Spleen (tissue), 11 donors: Measurements from ENCODE around the gene CALN1. TPM values are rescaled to one million over a fixed set of nuclear protein-coding genes. Genes with fewer than 3 reads are reported as not detected.

Experiments
- DNase-seq: peaks from one replicate; pipeline ENCODE4 v3.0.0-alpha.2; 2020
- H3K27ac ChIP-seq, 8 donors: fragments of 200-600 bp; sonication (generic) in 7 of 8; 1 replicate in 4 of 8; 2 replicates in 4 of 8; pipeline versions ENCODE4 v1.5.0 to v1.8.0; 2016 to 2021; ENCODE audit warnings: inconsistent platforms in 4 of 8, mild to moderate bottlenecking in 4 of 8, moderate library complexity in 1 of 8
- H3K27me3 ChIP-seq, 7 donors: fragments of 200-600 bp; sonication (generic) in 6 of 7; replicated peaks in 1 of 7; 1 replicate in 4 of 7; 2 replicates in 3 of 7; pipeline versions ENCODE4 v1.5.0 to v1.8.0; 2016 to 2021; ENCODE audit warnings: inconsistent platforms in 3 of 7, mild to moderate bottlenecking in 1 of 7
- H3K36me3 ChIP-seq, 6 donors: fragments of 200-600 bp; sonication (generic) in 5 of 6; 1 replicate in 4 of 6; 2 replicates in 2 of 6; pipeline versions ENCODE4 v1.5.0 to v1.8.0; 2016 to 2021; ENCODE audit warnings: inconsistent platforms in 2 of 6
- H3K4me1 ChIP-seq, 6 donors: fragments of 200-600 bp; sonication (generic) in 5 of 6; 1 replicate in 3 of 6; 2 replicates in 3 of 6; pipeline versions ENCODE4 v1.5.0 to v1.8.0; 2016 to 2021; ENCODE audit warnings: inconsistent platforms in 3 of 6
- H3K4me3 ChIP-seq, 8 donors: fragments of 200-600 bp; sonication (generic) in 7 of 8; 1 replicate in 4 of 8; 2 replicates in 4 of 8; pipeline versions ENCODE4 v1.5.0 to v1.8.0; 2016 to 2021; ENCODE audit warnings: inconsistent platforms in 4 of 8, mild to moderate bottlenecking in 4 of 8, moderate library complexity in 2 of 8
- H3K9me3 ChIP-seq, 8 donors: fragments of 200-600 bp; sonication (generic) in 7 of 8; 1 replicate in 4 of 8; 2 replicates in 4 of 8; pipeline versions ENCODE4 v1.5.0 to v1.8.0; 2016 to 2021; ENCODE audit warnings: inconsistent platforms in 4 of 8
- CTCF ChIP-seq, 11 experiments: fragments of 200-600 bp in 7 of 11; fragments of 450-650 bp in 4 of 11; sonication (generic) in 4 of 11; IDR thresholded peaks in 8 of 11; conservative IDR thresholded peaks in 3 of 11; 1 replicate in 7 of 11; 2 replicates in 4 of 11; pipeline versions ENCODE4 v1.4.0 to v1.8.0; 2016 to 2021; ENCODE audit warnings: antibody characterized with exemption in 11 of 11, inconsistent platforms in 4 of 11, mild to moderate bottlenecking in 1 of 11
- POLR2A ChIP-seq, 3 donors: fragments of 450-650 bp; IDR thresholded peaks; one replicate each; pipeline ENCODE4 v1.5.1; 2017; ENCODE audit warnings: antibody characterized with exemption in 3 of 3, mild to moderate bottlenecking in 1 of 3
- POLR2AphosphoS5 ChIP-seq, 3 donors: sonication (generic); formaldehyde crosslinking; IDR thresholded peaks; one replicate each; pipeline ENCODE4 v1.5.1; 2017; ENCODE audit warnings: antibody characterized with exemption in 3 of 3
- WGBS, 5 donors: extraction: QIAGEN DNeasy Blood & Tissue Kit in 3 of 5; methylation state at CpG; one replicate each; pipeline versions ENCODE4 v1.1.5 to v1.1.7; 2013 to 2018; 5-methylcytosine and 5-hydroxymethylcytosine counted together
- intact Hi-C: fragments of 100-400 bp; cut with DNase I; formaldehyde crosslinking; loops from one replicate; pipeline ENCODE4 v1.15.0; 2023; ENCODE audit warnings: low total_unique reads
- polyA plus RNA-seq, 3 donors: library from polyadenylated mRNA; stranded (reverse); fragments of 200-250 nt; gene quantifications; one replicate each; pipeline ENCODE4 v1.2.1, GENCODE V29; 2013
- total RNA-seq, 7 donors: library from RNA; depleted of rRNA in 3 of 7; stranded (reverse); fragments of >200 nt in 3 of 7; fragmentation: NEBNext Ultra II Directional in 4 of 7; extraction: Animal tissue kit (Norgen Biotek cat#: 25700) in 4 of 7; gene quantifications; one replicate each; pipeline versions ENCODE4 v1.1.0 to v1.2.1, GENCODE V29; 2016 to 2021
- donor health status: healthy with polysubstance abuse.
- donor health status: DM: no; HTN: no; CAD: no; lungs with moderate emphysema.
- donor health status: DM: no; HTN: no; CAD: no.
- donor health status: Bipolar disorder and iron deficiency.
- donor health status: healthy.
- donor health status: DM: no; HTN: no; CAD: no.
- donor health status: DM: yes; HTN: yes; CAD: no.

CALN1 gene
- total and polyA plus RNA-seq, 10 donors = under 0.01 to 0.19 (median 0.03) TPM; not detected in 7

GRCh38 chr7:72279203-72279602 lies 132.9 kb downstream of the CALN1 start:
- peaks cover 0 to 41% (median 25%) of the 10 kb centered on the region in 8 donors for H3K9me3 ChIP-seq
- no peak for TF ChIP-seq POLR2AphosphoS5 (IDR thresholded peaks at IDR 0.05)
- no peak for TF ChIP-seq POLR2A (IDR thresholded peaks at IDR 0.05)
- no peak for TF ChIP-seq CTCF (IDR thresholded peaks at IDR 0.05 in 8 of 11, conservative IDR thresholded peaks at IDR 0.05 in 3 of 11)
- DNase-seq = no peak
- intact Hi-C loops = no loop called here
- H3K36me3 ChIP-seq = no peaks in the 10 kb centered on the region
- H3K4me3 ChIP-seq = no peak overlapping the region
- no peaks in the 10 kb centered on the region for H3K27me3 ChIP-seq
- H3K4me1 ChIP-seq = no peaks in the 10 kb centered on the region
- H3K27ac ChIP-seq = no peak overlapping the region
- 79 to 96% (median 84%) methylated on average over 3 of the region's 3 CpGs for WGBS, 5 donors

- Histone ChIP-seq H3K9me3 (peaks cover 0 to 35% (median 21%) of the 10 kb centered on the region in 8 donors), H3K4me1 (no peaks in the 10 kb centered on the region), H3K27ac (no peak overlapping the region), H3K4me3 (no peak overlapping the region), H3K36me3 (no peaks in the 10 kb centered on the region), H3K27me3 (no peaks in the 10 kb centered on the region)
- TF ChIP-seq POLR2A (IDR thresholded peaks at IDR 0.05) (no peak), CTCF (IDR thresholded peaks at IDR 0.05 in 8 of 11, conservative IDR thresholded peaks at IDR 0.05 in 3 of 11) (no peak), POLR2AphosphoS5 (IDR thresholded peaks at IDR 0.05) (no peak)
- WGBS, 5 donors = 53 to 86% (median 80%) methylated on average over 6 to 8 of the region's 8 CpGs
- DNase-seq = no peak
- intact Hi-C loops = no loop called here
Measured at GRCh38 chr7:72278550-72278949, 133.6 kb downstream of the CALN1 start.

GRCh38 chr7:72275382-72276070 lies 136.6 kb downstream of the CALN1 start:
- no peaks in the 10 kb centered on the region for H3K36me3 ChIP-seq
- intact Hi-C loops = no loop called here

More at GRCh38 chr7:72275382-72276070, 136.6 kb downstream of the CALN1 start:
- no peak overlapping the region for H3K4me3 ChIP-seq
- WGBS, 5 donors = 81 to 92% (median 85%) methylated on average over 7 of the region's 7 CpGs
- peaks cover 0 to 50% (median 24%) of the 10 kb centered on the region in 8 donors for H3K9me3 ChIP-seq
- no peak for DNase-seq
- no peak overlapping the region for H3K27ac ChIP-seq
- TF ChIP-seq CTCF (IDR thresholded peaks at IDR 0.05 in 8 of 11, conservative IDR thresholded peaks at IDR 0.05 in 3 of 11) (no peak), POLR2AphosphoS5 (IDR thresholded peaks at IDR 0.05) (no peak), POLR2A (IDR thresholded peaks at IDR 0.05) (no peak)
- no peaks in the 10 kb centered on the region for H3K4me1 ChIP-seq
- H3K27me3 ChIP-seq = no peaks in the 10 kb centered on the region
